22Rv1 (cell line): ENCODE measurements around the gene DCUN1D4.
A peak's percentile ranks its signal among the peaks of the same experiment; 100 is the strongest.

ENCODE experiments used
- H3K27ac ChIP-seq: fragments of 450-650 bp; 2 replicates; pipeline ENCODE4 v1.5.1; 2017
- ZFX ChIP-seq: fragments of 450-650 bp; IDR thresholded peaks from 2 replicates; pipeline ENCODE4 v1.6.1; 2017; ENCODE audit warnings: antibody characterized with exemption, borderline replicate concordance
- TF ChIP-seq, protein P1 (sequence below): fragments of 450-650 bp; IDR thresholded peaks from 2 replicates; pipeline ENCODE4 v1.5.1; 2017; ENCODE audit warnings: mild to moderate bottlenecking

The DCUN1D4 gene

DNA sequence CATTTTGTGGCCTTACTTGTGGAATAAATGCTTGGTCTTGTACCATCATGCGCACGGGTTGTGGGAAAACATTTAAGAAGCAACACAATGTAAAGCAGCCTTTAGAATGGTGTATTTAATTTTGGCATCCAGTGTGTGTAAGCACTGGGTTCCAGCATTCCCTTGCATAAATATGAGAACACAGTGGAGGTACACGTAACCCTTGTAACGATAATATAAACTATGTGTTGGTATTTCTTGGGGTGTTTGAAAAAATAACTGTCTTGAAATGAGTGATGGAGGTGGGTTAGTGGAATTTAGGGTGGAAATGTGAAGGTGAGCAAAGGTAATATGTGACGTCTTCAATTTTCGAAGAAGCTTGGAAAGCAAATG lies 2.1 kb downstream of the DCUN1D4 start:
- no peak for TF ChIP-seq ZFX
- TF ChIP-seq, protein P1, sequence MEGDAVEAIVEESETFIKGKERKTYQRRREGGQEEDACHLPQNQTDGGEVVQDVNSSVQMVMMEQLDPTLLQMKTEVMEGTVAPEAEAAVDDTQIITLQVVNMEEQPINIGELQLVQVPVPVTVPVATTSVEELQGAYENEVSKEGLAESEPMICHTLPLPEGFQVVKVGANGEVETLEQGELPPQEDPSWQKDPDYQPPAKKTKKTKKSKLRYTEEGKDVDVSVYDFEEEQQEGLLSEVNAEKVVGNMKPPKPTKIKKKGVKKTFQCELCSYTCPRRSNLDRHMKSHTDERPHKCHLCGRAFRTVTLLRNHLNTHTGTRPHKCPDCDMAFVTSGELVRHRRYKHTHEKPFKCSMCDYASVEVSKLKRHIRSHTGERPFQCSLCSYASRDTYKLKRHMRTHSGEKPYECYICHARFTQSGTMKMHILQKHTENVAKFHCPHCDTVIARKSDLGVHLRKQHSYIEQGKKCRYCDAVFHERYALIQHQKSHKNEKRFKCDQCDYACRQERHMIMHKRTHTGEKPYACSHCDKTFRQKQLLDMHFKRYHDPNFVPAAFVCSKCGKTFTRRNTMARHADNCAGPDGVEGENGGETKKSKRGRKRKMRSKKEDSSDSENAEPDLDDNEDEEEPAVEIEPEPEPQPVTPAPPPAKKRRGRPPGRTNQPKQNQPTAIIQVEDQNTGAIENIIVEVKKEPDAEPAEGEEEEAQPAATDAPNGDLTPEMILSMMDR: no peak
- H3K27ac ChIP-seq: peak overlapping the region; percentile 96

- no peak overlapping the region for H3K27ac ChIP-seq
- TF ChIP-seq, protein P1: no peak
- no peak for TF ChIP-seq ZFX
Observed at GRCh38 chr4:51845711-51846110, 2.8 kb downstream of the DCUN1D4 start.

GRCh38 chr4:51849430-51849829 lies 6.5 kb downstream of the DCUN1D4 start:
- H3K27ac ChIP-seq: no peak overlapping the region
- TF ChIP-seq, protein P1: no peak
- no peak for TF ChIP-seq ZFX

DNA sequence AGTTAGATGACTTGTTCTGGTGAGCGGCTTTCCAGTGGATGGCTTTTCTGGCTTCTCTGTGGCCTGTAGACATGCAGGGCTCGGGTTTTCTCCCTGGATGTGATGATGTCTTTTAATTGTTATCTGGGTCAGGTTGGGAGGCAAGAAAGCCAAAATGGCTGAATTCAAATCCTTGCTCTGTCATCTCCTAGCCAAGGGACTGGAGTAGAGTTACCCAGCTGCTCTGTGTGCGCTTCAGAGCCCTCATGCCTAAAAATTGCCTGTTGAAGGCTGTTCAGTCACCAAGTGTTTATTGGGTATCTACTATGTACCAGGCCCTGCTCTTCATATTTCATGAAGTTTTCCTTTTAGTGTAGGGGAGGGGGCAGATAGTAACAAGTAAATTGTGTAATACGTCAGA lies 7.3 kb downstream of the DCUN1D4 start:
- TF ChIP-seq ZFX: no peak
- TF ChIP-seq, protein P1: no peak
- H3K27ac ChIP-seq: no peak overlapping the region

DNA sequence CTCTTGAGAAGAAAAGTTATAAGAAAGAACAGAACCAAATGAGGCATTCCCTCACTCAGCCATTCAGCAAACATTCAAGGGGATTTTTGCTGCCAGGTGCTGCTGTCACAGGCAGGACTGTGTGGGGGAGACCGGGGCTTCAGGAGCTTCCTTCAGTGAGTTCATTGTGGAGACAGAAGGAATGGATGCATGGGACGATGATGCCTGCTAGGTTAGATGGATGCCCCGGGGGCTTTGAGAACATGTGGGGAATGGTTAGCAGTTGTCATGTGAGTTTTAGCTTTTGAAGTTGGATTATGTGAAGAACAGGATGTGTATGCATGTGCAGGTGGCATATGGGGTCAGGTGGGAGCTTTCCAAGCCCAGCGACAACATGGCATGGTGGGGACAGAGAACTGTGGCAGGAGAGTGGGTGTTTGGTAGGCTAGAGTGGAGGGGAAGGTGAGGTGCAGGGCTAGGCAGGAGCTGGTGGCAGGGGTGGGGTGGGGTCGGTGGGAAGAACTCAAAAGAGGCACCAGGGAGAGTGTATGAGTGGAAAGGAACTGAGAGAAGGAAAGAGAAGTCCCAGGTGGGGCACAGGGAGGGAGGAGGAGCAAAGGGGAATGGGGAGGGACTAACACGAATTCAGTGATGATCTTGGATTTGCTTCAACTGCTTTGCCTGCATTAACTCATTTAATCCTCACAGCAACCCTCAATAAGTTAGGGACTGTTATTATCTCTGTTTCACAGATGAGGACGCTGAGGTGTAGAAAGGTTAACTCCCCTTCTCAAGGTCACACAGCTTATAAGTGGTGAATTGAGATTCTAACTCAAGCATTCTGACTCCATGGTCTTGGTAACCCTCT lies 8.4 kb downstream of the DCUN1D4 start:
- no peak overlapping the region for H3K27ac ChIP-seq
- no peak for TF ChIP-seq ZFX
- TF ChIP-seq, protein P1: no peak

DNA sequence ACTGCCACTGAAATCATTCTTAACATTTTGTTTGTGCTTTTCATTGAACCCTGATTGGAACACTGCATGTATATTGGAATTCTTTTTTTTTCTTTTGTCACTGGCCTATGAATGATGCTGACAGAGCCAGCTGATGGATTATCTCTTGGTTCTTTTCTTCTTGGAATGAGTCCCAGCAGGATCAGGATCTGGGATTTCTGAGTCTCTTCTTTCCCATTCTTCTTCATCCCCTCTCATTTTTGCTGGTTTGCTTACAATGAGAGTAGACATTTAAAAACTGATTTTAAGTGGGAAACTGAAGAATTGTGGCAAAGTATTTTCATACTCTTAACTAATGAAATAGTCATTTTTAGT lies 9.0 kb downstream of the DCUN1D4 start:
- TF ChIP-seq, protein P1: no peak
- TF ChIP-seq ZFX: no peak
- H3K27ac ChIP-seq: no peak overlapping the region

GRCh38 chr4:51853027-51853682 lies 10.2 kb downstream of the DCUN1D4 start:
- peak overlapping the region; percentile 52 for H3K27ac ChIP-seq
- TF ChIP-seq ZFX: no peak
- TF ChIP-seq, protein P1: no peak
